CD4-positive, alpha-beta T cell treated with Interleukin-17A for 4 hours (primary cell): ENCODE data around the gene RABL3.
"Not testable (repeated sequence)": the region's sequence is repeated elsewhere in the genome, so short reads cannot be mapped to it uniquely, and the experiment has no call there.

Source experiments
- DNase-seq: peaks from one replicate; pipeline ENCODE4 v3.0.0-alpha.2; 2020; ENCODE audit warnings: mixed read lengths

Gene RABL3

GRCh38 chr3:120681506-120682038 is 60.7 kb downstream of the RABL3 start:
- DNase-seq: no peak

GRCh38 chr3:120681018-120681417 is 61.3 kb downstream of the RABL3 start:
- no peak for DNase-seq

- DNase-seq: no peak
Observed at GRCh38 chr3:120680193-120680894, 62.0 kb downstream of the RABL3 start.

GRCh38 chr3:120678984-120679383 is 63.3 kb downstream of the RABL3 start:
- DNase-seq: no peak

- no peak for DNase-seq
Observed at GRCh38 chr3:120678331-120678947, 63.9 kb downstream of the RABL3 start.

- not testable (repeated sequence) for DNase-seq
Observed at GRCh38 chr3:120677193-120677592, 65.1 kb downstream of the RABL3 start.

GRCh38 chr3:120673116-120673515 is 69.2 kb downstream of the RABL3 start:
- no peak for DNase-seq

GRCh38 chr3:120670576-120670975 is 71.7 kb downstream of the RABL3 start:
- no peak for DNase-seq

GRCh38 chr3:120664926-120665325 is 77.4 kb downstream of the RABL3 start:
- no peak for DNase-seq

GRCh38 chr3:120661945-120662344 is 80.4 kb downstream of the RABL3 start:
- no peak for DNase-seq

GRCh38 chr3:120661106-120661905 is 81.0 kb downstream of the RABL3 start:
- no peak for DNase-seq

- DNase-seq: no peak
Observed at GRCh38 chr3:120659834-120660233, 82.5 kb downstream of the RABL3 start.

GRCh38 chr3:120659285-120659684 is 83.0 kb downstream of the RABL3 start:
- no peak for DNase-seq

- no peak for DNase-seq
Observed at GRCh38 chr3:120652896-120653545, 89.3 kb downstream of the RABL3 start.

GRCh38 chr3:120652281-120652680 is 90.0 kb downstream of the RABL3 start:
- no peak for DNase-seq

GRCh38 chr3:120650311-120650710 is 92.0 kb downstream of the RABL3 start:
- no peak for DNase-seq

GRCh38 chr3:120649830-120650233 is 92.5 kb downstream of the RABL3 start:
- DNase-seq: no peak

- DNase-seq: no peak
Observed at GRCh38 chr3:120648290-120648689, 94.0 kb downstream of the RABL3 start.

GRCh38 chr3:120646771-120647432 is 95.4 kb downstream of the RABL3 start:
- no peak for DNase-seq

- no peak for DNase-seq
Observed at GRCh38 chr3:120645083-120645845, 97.1 kb downstream of the RABL3 start.

GRCh38 chr3:120642368-120642948 is 99.9 kb downstream of the RABL3 start:
- no peak for DNase-seq
